HG03159 (cell line): ENCODE data around the gene PRKAR1B.
"Not testable (repeated sequence)": the region's sequence is repeated elsewhere in the genome, so short reads cannot be mapped to it uniquely, and the experiment has no call there.

ENCODE experiments used
- ATAC-seq: cut with Tn5 transposase; IDR thresholded peaks from one replicate; pipeline ENCODE4 v1.9.1; 2021; ENCODE audit warnings: mild to moderate bottlenecking, moderate library complexity; ENCODE audit not compliant: unreplicated experiment

PRKAR1B gene

GRCh38 chr7:757741-758163 is 30.7 kb upstream of the PRKAR1B start:
- ATAC-seq = no peak

GRCh38 chr7:756928-757560 is 30.0 kb upstream of the PRKAR1B start:
- no peak for ATAC-seq

GRCh38 chr7:756231-756927 is 29.3 kb upstream of the PRKAR1B start:
- ATAC-seq = no peak

- no peak for ATAC-seq
These were observed 28.3 kb upstream of the PRKAR1B start for GRCh38 chr7:755413-755805.

GRCh38 chr7:754531-755412 is 27.7 kb upstream of the PRKAR1B start:
- no peak for ATAC-seq

- no peak for ATAC-seq
These were observed 26.1 kb upstream of the PRKAR1B start for GRCh38 chr7:753190-753589.

- not testable (repeated sequence) for ATAC-seq
These were observed 25.2 kb upstream of the PRKAR1B start for GRCh38 chr7:752256-752655.

- no peak for ATAC-seq
These were observed 24.7 kb upstream of the PRKAR1B start for GRCh38 chr7:751826-752225.

GRCh38 chr7:750111-750905 is 23.2 kb upstream of the PRKAR1B start:
- ATAC-seq = no peak

GRCh38 chr7:749140-749551 is 22.1 kb upstream of the PRKAR1B start:
- ATAC-seq = no peak

- no peak for ATAC-seq
These were observed 21.4 kb upstream of the PRKAR1B start for GRCh38 chr7:748446-748845.

- no peak for ATAC-seq
These were observed 20.1 kb upstream of the PRKAR1B start for GRCh38 chr7:747186-747585.

- no peak for ATAC-seq
These were observed 19.3 kb upstream of the PRKAR1B start for GRCh38 chr7:746155-747061.

GRCh38 chr7:745431-746154 is 18.5 kb upstream of the PRKAR1B start:
- ATAC-seq = no peak

- ATAC-seq = no peak
These were observed 17.9 kb upstream of the PRKAR1B start for GRCh38 chr7:744854-745430.

- ATAC-seq = not testable (repeated sequence)
These were observed 17.0 kb upstream of the PRKAR1B start for GRCh38 chr7:744128-744520.

GRCh38 chr7:743341-744127 is 16.5 kb upstream of the PRKAR1B start:
- ATAC-seq = not testable (repeated sequence)

GRCh38 chr7:742791-743190 is 15.7 kb upstream of the PRKAR1B start:
- no peak for ATAC-seq
